PFSK-1 (cell line): Measurements from ENCODE around the gene RGL1.

Experiments
- FOXP2 ChIP-seq: optimal IDR thresholded peaks from 2 replicates; pipeline ENCODE3; 2011; ENCODE audit warnings: borderline replicate concordance, control low read depth, inconsistent platforms; ENCODE audit not compliant: insufficient read depth; ENCODE audit errors: extremely low read length, extremely low read depth
- POLR2AphosphoS5 ChIP-seq: IDR thresholded peaks from 2 replicates; pipeline ENCODE4 v1.6.1; 2012; ENCODE audit warnings: low read depth, mild to moderate bottlenecking, control low read depth, low read length, moderate library complexity
- REST ChIP-seq, 2 experiments: IDR thresholded peaks; 2 replicates each; pipeline versions ENCODE4 v1.6.1 to v1.8.0; 2011 to 2012; ENCODE audit warnings: low read depth in 2 of 2, low read length in 2 of 2, control low read depth in 1 of 2, inconsistent platforms in 1 of 2, mild to moderate bottlenecking in 1 of 2, moderate library complexity in 1 of 2; ENCODE audit not compliant: insufficient read depth in 1 of 2
- SIN3A ChIP-seq: IDR thresholded peaks from 2 replicates; pipeline ENCODE4 v1.6.1; 2012; ENCODE audit warnings: mild to moderate bottlenecking, low read length, moderate library complexity, borderline replicate concordance; ENCODE audit not compliant: insufficient read depth
- TAF1 ChIP-seq: IDR thresholded peaks from 2 replicates; pipeline ENCODE4 v1.6.1; 2012; ENCODE audit warnings: low read length, control low read depth, borderline replicate concordance; ENCODE audit not compliant: insufficient read depth

RGL1 gene

GRCh38 chr1:183896466-183897048 is 91.6 kb downstream of the RGL1 start:
- no peak for TF ChIP-seq REST (IDR thresholded peaks at IDR 0.05; ENCODE audit: insufficient read depth in 1 of 2, low read depth in 2 of 2, low read length in 2 of 2)
- no peak for TF ChIP-seq SIN3A
- no peak for TF ChIP-seq FOXP2
- TF ChIP-seq POLR2AphosphoS5 = no peak
- TF ChIP-seq TAF1 = no peak

GRCh38 chr1:183898001-183898396 is 93.1 kb downstream of the RGL1 start:
- TF ChIP-seq TAF1 (no peak), REST (IDR thresholded peaks at IDR 0.05; ENCODE audit: insufficient read depth in 1 of 2, low read depth in 2 of 2, low read length in 2 of 2) (no peak), POLR2AphosphoS5 (no peak), SIN3A (no peak), FOXP2 (no peak)

- no peak for TF ChIP-seq POLR2AphosphoS5
- no peak for TF ChIP-seq SIN3A
- no peak for TF ChIP-seq FOXP2
- TF ChIP-seq TAF1 = no peak
- TF ChIP-seq REST (IDR thresholded peaks at IDR 0.05; ENCODE audit: insufficient read depth in 1 of 2, low read depth in 2 of 2, low read length in 2 of 2) = no peak
Observed at GRCh38 chr1:183898610-183899009, 93.7 kb downstream of the RGL1 start.

GRCh38 chr1:183901748-183902330 is 96.9 kb downstream of the RGL1 start:
- TF ChIP-seq POLR2AphosphoS5 (no peak), REST (IDR thresholded peaks at IDR 0.05; ENCODE audit: insufficient read depth in 1 of 2, low read depth in 2 of 2, low read length in 2 of 2) (no peak), SIN3A (no peak), TAF1 (no peak), FOXP2 (no peak)

GRCh38 chr1:183903101-183903500 is 98.2 kb downstream of the RGL1 start:
- no peak for TF ChIP-seq REST (IDR thresholded peaks at IDR 0.05; ENCODE audit: insufficient read depth in 1 of 2, low read depth in 2 of 2, low read length in 2 of 2)
- no peak for TF ChIP-seq FOXP2
- no peak for TF ChIP-seq TAF1
- TF ChIP-seq SIN3A = no peak
- no peak for TF ChIP-seq POLR2AphosphoS5
